Neutrophil (primary cell): ENCODE data around the gene EEF1AKMT1.
"Not testable (repeated sequence)": the region's sequence is repeated elsewhere in the genome, so short reads cannot be mapped to it uniquely, and the experiment has no call there.

Experiments
- H3K27ac ChIP-seq: fragments of 200-600 bp; sonication (generic); 2 replicates; pipeline ENCODE4 v1.5.1; 2016; ENCODE audit warnings: mild to moderate bottlenecking, moderate library complexity
- H3K27me3 ChIP-seq: fragments of 200-600 bp; sonication (generic); 2 replicates; pipeline ENCODE4 v1.6.0; 2016; ENCODE audit warnings: mild to moderate bottlenecking
- H3K36me3 ChIP-seq: fragments of 200-600 bp; sonication (generic); 2 replicates; pipeline ENCODE4 v1.5.1; 2017
- H3K4me1 ChIP-seq, 2 experiments: fragments of 200-600 bp in 1 of 2; sonication (generic) in 1 of 2; 1 replicate in 1 of 2; 2 replicates in 1 of 2; pipeline versions ENCODE4 v1.5.1 to v1.6.1; 2013 to 2016; ENCODE audit warnings: low read depth in 1 of 2, low read length in 1 of 2, mild to moderate bottlenecking in 1 of 2, moderate library complexity in 1 of 2; ENCODE audit not compliant: control insufficient read depth in 1 of 2, insufficient read depth in 1 of 2
- H3K4me3 ChIP-seq, 2 experiments: fragments of 200-600 bp in 1 of 2; sonication (generic) in 1 of 2; 1 replicate in 1 of 2; 2 replicates in 1 of 2; pipeline ENCODE4 v1.5.1; 2013 to 2016; ENCODE audit warnings: low read depth in 1 of 2, low read length in 1 of 2, mild to moderate bottlenecking in 1 of 2, moderate library complexity in 1 of 2
- H3K9me3 ChIP-seq: fragments of 200-600 bp; sonication (generic); 2 replicates; pipeline ENCODE4 v1.5.1; 2016
- TF ChIP-seq, protein P1 (sequence below): fragments of 200-600 bp; sonication (generic); IDR thresholded peaks from 2 replicates; pipeline ENCODE4 v1.5.1; 2016; ENCODE audit warnings: antibody characterized with exemption

Gene EEF1AKMT1

GRCh38 chr13:20749377-20749776, 24.4 kb downstream of the EEF1AKMT1 start:
- Histone ChIP-seq H3K4me1 (no peaks in the 10 kb centered on the region), H3K9me3 (no peaks in the 10 kb centered on the region), H3K27me3 (no peaks in the 10 kb centered on the region), H3K4me3 (no peak overlapping the region), H3K27ac (no peak overlapping the region), H3K36me3 (no peaks in the 10 kb centered on the region)
- TF ChIP-seq, protein P1, sequence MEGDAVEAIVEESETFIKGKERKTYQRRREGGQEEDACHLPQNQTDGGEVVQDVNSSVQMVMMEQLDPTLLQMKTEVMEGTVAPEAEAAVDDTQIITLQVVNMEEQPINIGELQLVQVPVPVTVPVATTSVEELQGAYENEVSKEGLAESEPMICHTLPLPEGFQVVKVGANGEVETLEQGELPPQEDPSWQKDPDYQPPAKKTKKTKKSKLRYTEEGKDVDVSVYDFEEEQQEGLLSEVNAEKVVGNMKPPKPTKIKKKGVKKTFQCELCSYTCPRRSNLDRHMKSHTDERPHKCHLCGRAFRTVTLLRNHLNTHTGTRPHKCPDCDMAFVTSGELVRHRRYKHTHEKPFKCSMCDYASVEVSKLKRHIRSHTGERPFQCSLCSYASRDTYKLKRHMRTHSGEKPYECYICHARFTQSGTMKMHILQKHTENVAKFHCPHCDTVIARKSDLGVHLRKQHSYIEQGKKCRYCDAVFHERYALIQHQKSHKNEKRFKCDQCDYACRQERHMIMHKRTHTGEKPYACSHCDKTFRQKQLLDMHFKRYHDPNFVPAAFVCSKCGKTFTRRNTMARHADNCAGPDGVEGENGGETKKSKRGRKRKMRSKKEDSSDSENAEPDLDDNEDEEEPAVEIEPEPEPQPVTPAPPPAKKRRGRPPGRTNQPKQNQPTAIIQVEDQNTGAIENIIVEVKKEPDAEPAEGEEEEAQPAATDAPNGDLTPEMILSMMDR = no peak

GRCh38 chr13:20743830-20744404, 29.8 kb downstream of the EEF1AKMT1 start:
- not testable (repeated sequence) for H3K27me3 ChIP-seq

GRCh38 chr13:20740021-20740420, 33.7 kb downstream of the EEF1AKMT1 start:
- H3K36me3 ChIP-seq = no peaks in the 10 kb centered on the region
- no peak overlapping the region for H3K27ac ChIP-seq
- no peaks in the 10 kb centered on the region for H3K4me1 ChIP-seq
- H3K27me3 ChIP-seq = no peaks in the 10 kb centered on the region
- H3K9me3 ChIP-seq = no peaks in the 10 kb centered on the region
- no peak overlapping the region for H3K4me3 ChIP-seq
- TF ChIP-seq, protein P1 = no peak

More at GRCh38 chr13:20743830-20744404, 29.8 kb downstream of the EEF1AKMT1 start:
- H3K9me3 ChIP-seq, H3K4me3 ChIP-seq, H3K36me3 ChIP-seq, H3K27ac ChIP-seq, H3K4me1 ChIP-seq: not testable (repeated sequence)

- no peaks in the 10 kb centered on the region for H3K4me1 ChIP-seq
- H3K36me3 ChIP-seq = no peaks in the 10 kb centered on the region
- H3K27me3 ChIP-seq = no peaks in the 10 kb centered on the region
- H3K27ac ChIP-seq = no peak overlapping the region
- no peaks in the 10 kb centered on the region for H3K9me3 ChIP-seq
- TF ChIP-seq, protein P1 = no peak
- no peak overlapping the region for H3K4me3 ChIP-seq
Measured at GRCh38 chr13:20738616-20739015, 35.1 kb downstream of the EEF1AKMT1 start.

- TF ChIP-seq, protein P1 = no peak
- Histone ChIP-seq H3K9me3 (no peaks in the 10 kb centered on the region), H3K27me3 (no peaks in the 10 kb centered on the region), H3K36me3 (no peaks in the 10 kb centered on the region), H3K4me3 (no peak overlapping the region), H3K27ac (no peak overlapping the region), H3K4me1 (no peaks in the 10 kb centered on the region)
Measured at GRCh38 chr13:20729633-20730585, 43.9 kb downstream of the EEF1AKMT1 start.
